IMR-90 (cell line): Measurements from ENCODE around the gene LRPPRC.

ENCODE experiments used
- BHLHE40 ChIP-seq: fragments of 150-350 bp; IDR thresholded peaks from 2 replicates; pipeline ENCODE4 v1.6.1; 2016; ENCODE audit warnings: mild to moderate bottlenecking, low read depth, low read length
- CEBPB ChIP-seq: IDR thresholded peaks from 2 replicates; pipeline ENCODE4 v1.6.1; 2012; ENCODE audit warnings: low read depth, low read length, improper control_type of control experiment
- CHD1 ChIP-seq: IDR thresholded peaks from 2 replicates; pipeline ENCODE4 v1.6.1; 2012; ENCODE audit warnings: low read depth, low read length, improper control_type of control experiment
- MAFK ChIP-seq: IDR thresholded peaks from 2 replicates; pipeline ENCODE4 v1.6.1; 2012; ENCODE audit warnings: low read depth, low read length, improper control_type of control experiment
- MAZ ChIP-seq: IDR thresholded peaks from 2 replicates; pipeline ENCODE4 v1.6.1; 2012; ENCODE audit warnings: low read depth, mild to moderate bottlenecking, low read length, improper control_type of control experiment, moderate library complexity, borderline replicate concordance
- NFE2L2 ChIP-seq: fragments of 150-350 bp; IDR thresholded peaks from 2 replicates; pipeline ENCODE4 v1.6.1; 2016; ENCODE audit warnings: low read depth, mild to moderate bottlenecking, low read length
- POLR2A ChIP-seq: IDR thresholded peaks from 2 replicates; pipeline ENCODE4 v1.6.1; 2012; ENCODE audit warnings: mild to moderate bottlenecking, low read depth, low read length
- TF ChIP-seq, protein P1 (sequence below): conservative IDR thresholded peaks from 2 replicates; pipeline ENCODE4 v1.5.1; 2012; ENCODE audit warnings: mild to moderate bottlenecking, low read depth, low read length, improper control_type of control experiment
- TF ChIP-seq, protein P2 (sequence below): fragments of 150-350 bp; IDR thresholded peaks from 2 replicates; pipeline ENCODE4 v1.6.1; 2017; ENCODE audit warnings: mild to moderate bottlenecking, antibody characterized with exemption, low read length, low read depth

DNA sequence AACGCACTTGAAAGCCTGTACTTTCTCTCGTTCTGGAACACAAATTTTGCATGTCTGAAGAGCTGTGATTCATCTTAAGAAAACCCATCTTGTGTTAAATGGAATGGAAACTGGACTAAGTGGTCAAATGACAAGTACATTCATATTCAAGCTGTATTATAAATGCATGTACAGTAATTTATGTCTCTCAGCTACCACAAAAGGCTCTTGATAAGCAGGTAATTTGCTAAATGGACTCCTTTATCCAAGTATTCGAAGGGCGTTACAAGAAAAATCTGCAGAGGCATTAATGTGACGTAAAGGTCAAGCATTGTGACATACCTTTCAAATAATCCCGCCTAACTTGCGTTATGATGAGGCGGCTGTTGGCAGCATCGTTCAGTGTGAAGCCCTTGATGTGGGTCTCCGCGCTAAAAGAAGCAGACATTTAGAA lies 90.4 kb downstream of the LRPPRC start:
- TF ChIP-seq, protein P1, sequence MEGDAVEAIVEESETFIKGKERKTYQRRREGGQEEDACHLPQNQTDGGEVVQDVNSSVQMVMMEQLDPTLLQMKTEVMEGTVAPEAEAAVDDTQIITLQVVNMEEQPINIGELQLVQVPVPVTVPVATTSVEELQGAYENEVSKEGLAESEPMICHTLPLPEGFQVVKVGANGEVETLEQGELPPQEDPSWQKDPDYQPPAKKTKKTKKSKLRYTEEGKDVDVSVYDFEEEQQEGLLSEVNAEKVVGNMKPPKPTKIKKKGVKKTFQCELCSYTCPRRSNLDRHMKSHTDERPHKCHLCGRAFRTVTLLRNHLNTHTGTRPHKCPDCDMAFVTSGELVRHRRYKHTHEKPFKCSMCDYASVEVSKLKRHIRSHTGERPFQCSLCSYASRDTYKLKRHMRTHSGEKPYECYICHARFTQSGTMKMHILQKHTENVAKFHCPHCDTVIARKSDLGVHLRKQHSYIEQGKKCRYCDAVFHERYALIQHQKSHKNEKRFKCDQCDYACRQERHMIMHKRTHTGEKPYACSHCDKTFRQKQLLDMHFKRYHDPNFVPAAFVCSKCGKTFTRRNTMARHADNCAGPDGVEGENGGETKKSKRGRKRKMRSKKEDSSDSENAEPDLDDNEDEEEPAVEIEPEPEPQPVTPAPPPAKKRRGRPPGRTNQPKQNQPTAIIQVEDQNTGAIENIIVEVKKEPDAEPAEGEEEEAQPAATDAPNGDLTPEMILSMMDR, result no peak
- TF ChIP-seq MAFK, result no peak
- no peak for TF ChIP-seq NFE2L2
- TF ChIP-seq POLR2A, result no peak
- no peak for TF ChIP-seq CEBPB
- no peak for TF ChIP-seq CHD1
- TF ChIP-seq BHLHE40, result no peak
- TF ChIP-seq MAZ, result no peak
- TF ChIP-seq, protein P2, sequence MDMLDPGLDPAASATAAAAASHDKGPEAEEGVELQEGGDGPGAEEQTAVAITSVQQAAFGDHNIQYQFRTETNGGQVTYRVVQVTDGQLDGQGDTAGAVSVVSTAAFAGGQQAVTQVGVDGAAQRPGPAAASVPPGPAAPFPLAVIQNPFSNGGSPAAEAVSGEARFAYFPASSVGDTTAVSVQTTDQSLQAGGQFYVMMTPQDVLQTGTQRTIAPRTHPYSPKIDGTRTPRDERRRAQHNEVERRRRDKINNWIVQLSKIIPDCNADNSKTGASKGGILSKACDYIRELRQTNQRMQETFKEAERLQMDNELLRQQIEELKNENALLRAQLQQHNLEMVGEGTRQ, result no peak
